H9 (cell line): Measurements from ENCODE around the gene NDUFA3. TPM values are rescaled to one million over a fixed set of nuclear protein-coding genes. Genes with fewer than 3 reads are reported as not detected.

Source experiments
- DNase-seq: peaks from one replicate; pipeline ENCODE4 v3.0.0-alpha.2; 2017
- H2AFZ ChIP-seq: one replicate; pipeline ENCODE4 v1.6.1; 2013; ENCODE audit warnings: mild to moderate bottlenecking, low read length, control low read depth, moderate library complexity
- H2AK5ac ChIP-seq: 2 replicates; pipeline ENCODE4 v1.6.1; 2013; ENCODE audit warnings: low read length, control low read depth, mixed read lengths; ENCODE audit not compliant: insufficient read length
- H2BK120ac ChIP-seq: one replicate; pipeline ENCODE4 v1.6.1; 2013; ENCODE audit warnings: low read depth, mild to moderate bottlenecking, low read length, control low read depth, inconsistent platforms; ENCODE audit not compliant: poor library complexity, severe bottlenecking
- H2BK12ac ChIP-seq: 2 replicates; pipeline ENCODE4 v1.6.1; 2013; ENCODE audit warnings: low read length, control low read depth, mixed read lengths, low read depth; ENCODE audit not compliant: insufficient read length
- H2BK15ac ChIP-seq: 2 replicates; pipeline ENCODE4 v1.6.1; 2013; ENCODE audit warnings: low read depth, low read length, control low read depth
- H2BK20ac ChIP-seq: one replicate; pipeline ENCODE4 v1.6.1; 2013; ENCODE audit warnings: low read depth, mild to moderate bottlenecking, low read length, control low read depth, inconsistent platforms; ENCODE audit not compliant: poor library complexity, severe bottlenecking
- H2BK5ac ChIP-seq: 2 replicates; pipeline ENCODE4 v1.6.1; 2013; ENCODE audit warnings: low read length, control low read depth, mixed read lengths; ENCODE audit not compliant: insufficient read length
- H3K14ac ChIP-seq: 2 replicates; pipeline ENCODE4 v1.6.1; 2013; ENCODE audit warnings: low read length, control low read depth; ENCODE audit not compliant: insufficient read depth
- H3K18ac ChIP-seq: 2 replicates; pipeline ENCODE4 v1.6.1; 2013; ENCODE audit warnings: low read depth, mild to moderate bottlenecking, mixed read lengths, low read length, control low read depth; ENCODE audit not compliant: insufficient read length
- H3K23ac ChIP-seq: 2 replicates; pipeline ENCODE4 v1.6.1; 2013; ENCODE audit warnings: low read length, control low read depth, mixed read lengths, low read depth; ENCODE audit not compliant: insufficient read length
- H3K23me2 ChIP-seq: 2 replicates; pipeline ENCODE4 v1.6.1; 2013; ENCODE audit warnings: low read depth, mild to moderate bottlenecking, mixed read lengths, low read length, control low read depth; ENCODE audit not compliant: insufficient read length, poor library complexity, severe bottlenecking
- H3K27ac ChIP-seq: 2 replicates; pipeline ENCODE4 v1.5.1; 2013; ENCODE audit warnings: low read length, control low read depth, mixed read lengths, low read depth; ENCODE audit not compliant: insufficient read length
- H3K27me3 ChIP-seq: 2 replicates; pipeline ENCODE4 v1.6.1; 2013; ENCODE audit warnings: low read length, control low read depth, inconsistent platforms; ENCODE audit not compliant: insufficient read depth
- H3K4ac ChIP-seq: 2 replicates; pipeline ENCODE4 v1.6.1; 2013; ENCODE audit warnings: low read depth, mild to moderate bottlenecking, control low read depth, inconsistent platforms, low read length, moderate library complexity
- H3K4me1 ChIP-seq: 2 replicates; pipeline ENCODE4 v1.6.1; 2013; ENCODE audit warnings: low read length, control low read depth, inconsistent platforms; ENCODE audit not compliant: insufficient read depth
- H3K4me2 ChIP-seq: 2 replicates; pipeline ENCODE4 v1.6.1; 2013; ENCODE audit warnings: low read length, control low read depth, mixed read lengths; ENCODE audit not compliant: insufficient read length, insufficient read depth
- H3K56ac ChIP-seq: 2 replicates; pipeline ENCODE4 v1.6.1; 2013; ENCODE audit warnings: low read depth, mild to moderate bottlenecking, mixed read lengths, low read length, control low read depth; ENCODE audit not compliant: insufficient read length
- H3K79me1 ChIP-seq: 2 replicates; pipeline ENCODE4 v1.6.1; 2013; ENCODE audit warnings: low read depth, mild to moderate bottlenecking, moderate library complexity, low read length, control low read depth, inconsistent platforms; ENCODE audit not compliant: insufficient read depth, poor library complexity, severe bottlenecking
- H3K79me2 ChIP-seq: 2 replicates; pipeline ENCODE4 v1.6.1; 2013; ENCODE audit warnings: low read length, control low read depth, inconsistent platforms; ENCODE audit not compliant: insufficient read depth
- H3K9ac ChIP-seq: 2 replicates; pipeline ENCODE4 v1.6.1; 2013; ENCODE audit warnings: low read length, control low read depth, mixed read lengths; ENCODE audit not compliant: insufficient read length; ENCODE audit errors: extremely low read depth
- H3K9me3 ChIP-seq: one replicate; pipeline ENCODE4 v1.6.1; 2013; ENCODE audit warnings: low read depth, low read length, inconsistent platforms; ENCODE audit not compliant: control insufficient read depth
- H3T11ph ChIP-seq: one replicate; pipeline ENCODE4 v1.6.1; 2013; ENCODE audit warnings: mild to moderate bottlenecking, low read length, control low read depth, inconsistent platforms
- H4K20me1 ChIP-seq: one replicate; pipeline ENCODE4 v1.6.1; 2013; ENCODE audit not compliant: control insufficient read depth, insufficient read length, insufficient read depth
- H4K5ac ChIP-seq: 2 replicates; pipeline ENCODE4 v1.6.1; 2013; ENCODE audit warnings: low read depth, mild to moderate bottlenecking, mixed read lengths, low read length, control low read depth; ENCODE audit not compliant: insufficient read length
- H4K8ac ChIP-seq: replicated peaks from 2 replicates; pipeline ENCODE4 v1.6.1; 2013; ENCODE audit warnings: low read length, control low read depth, mixed read lengths, low read depth; ENCODE audit not compliant: insufficient read length
- H4K91ac ChIP-seq: 2 replicates; pipeline ENCODE4 v1.6.1; 2013; ENCODE audit warnings: low read depth, mild to moderate bottlenecking, moderate library complexity, mixed read lengths, low read length, control low read depth; ENCODE audit not compliant: insufficient read length
- H3K27ac Mint-ChIP-seq, 3 experiments: 2 replicates in 2 of 3; 3 replicates in 1 of 3; pipeline ENCODE4 v1.8.0; 2020 to 2021; ENCODE audit warnings: mixed read lengths in 3 of 3, mild to moderate bottlenecking in 1 of 3, moderate library complexity in 1 of 3
- H3K27me3 Mint-ChIP-seq: 2 replicates; pipeline ENCODE4 v1.8.0; 2021; ENCODE audit warnings: low read depth, mild to moderate bottlenecking, moderate library complexity, mixed read lengths
- H3K36me3 Mint-ChIP-seq, 3 experiments: 2 replicates in 2 of 3; 3 replicates in 1 of 3; pipeline ENCODE4 v1.8.0; 2020 to 2021; ENCODE audit warnings: low read depth in 3 of 3, mixed read lengths in 3 of 3; ENCODE audit not compliant: insufficient read depth in 1 of 3
- H3K4me1 Mint-ChIP-seq, 2 experiments: 2 replicates each; pipeline ENCODE4 v1.8.0; 2020; ENCODE audit warnings: mixed read lengths in 2 of 2
- H3K4me3 Mint-ChIP-seq, 2 experiments: 2 replicates in 1 of 2; 3 replicates in 1 of 2; pipeline ENCODE4 v1.8.0; 2020 to 2021; ENCODE audit warnings: mild to moderate bottlenecking in 2 of 2, mixed read lengths in 2 of 2, moderate library complexity in 1 of 2
- H3K9me3 Mint-ChIP-seq, 2 experiments: 2 replicates in 1 of 2; 3 replicates in 1 of 2; pipeline ENCODE4 v1.8.0; 2020; ENCODE audit warnings: mild to moderate bottlenecking in 2 of 2, mixed read lengths in 2 of 2, moderate library complexity in 1 of 2
- CTCF ChIP-seq: fragments of 200-600 bp; sonication (generic); conservative IDR thresholded peaks from 3 replicates; pipeline ENCODE4 v1.8.0; 2021; ENCODE audit warnings: antibody characterized with exemption, mild to moderate bottlenecking
- WGBS: extraction: QIAGEN DNeasy Blood & Tissue Kit; methylation state at CpG from one replicate; pipeline ENCODE4 v1.1.7; 2013; ENCODE audit warnings: missing lambda C conversion rate, low lambda C conversion rate, mixed read lengths; ENCODE audit not compliant: insufficient read length; ENCODE audit errors: extremely low coverage; 5-methylcytosine and 5-hydroxymethylcytosine counted together
- total RNA-seq: library from RNA; stranded (reverse); gene quantifications from 2 replicates; pipeline ENCODE4 v1.2.1, GENCODE V29; 2021

NDUFA3 gene
- total RNA-seq, 1 experiment from 2014 or later: 174 TPM

DNA sequence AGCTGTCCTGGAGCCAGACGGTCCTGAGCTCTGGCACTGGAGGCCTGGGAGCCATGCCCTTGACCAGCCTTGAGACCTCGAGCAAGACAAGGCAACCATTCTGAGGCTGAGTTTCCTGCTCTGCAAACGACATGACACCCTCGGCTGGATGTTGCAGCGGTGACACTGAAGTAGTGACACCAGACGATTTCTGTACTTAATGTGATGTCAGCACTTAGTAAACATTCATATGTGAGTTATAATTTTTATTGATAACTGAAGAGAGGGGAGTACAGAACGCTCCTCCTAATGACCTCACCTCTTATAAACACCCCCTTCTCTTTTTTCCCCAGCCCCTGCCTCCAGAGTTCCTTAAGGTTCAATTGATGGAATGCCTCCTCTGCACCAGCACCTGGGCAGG is 5.8 kb downstream of the NDUFA3 start:
- Histone ChIP-seq H3K79me1 (peaks cover under 1% of the 10 kb centered on the region), H3K4me2 (no peak overlapping the region), H3K14ac (no peak overlapping the region), H3K4ac (no peak overlapping the region), H2AFZ (no peak overlapping the region), H2BK20ac (no peak overlapping the region), H3K79me2 (no peaks in the 10 kb centered on the region), H2BK12ac (no peak overlapping the region), H3K4me1 (no peaks in the 10 kb centered on the region), H2BK120ac (no peak overlapping the region), H4K20me1 (no peaks in the 10 kb centered on the region), H4K91ac (no peak overlapping the region), H4K8ac (no peak overlapping the region), H3K27me3 (no peaks in the 10 kb centered on the region), H3K9ac (no peak overlapping the region), H2BK5ac (no peak overlapping the region), H3K56ac (no peak overlapping the region), H3K9me3 (no peaks in the 10 kb centered on the region), H4K5ac (no peak overlapping the region), H3K23ac (no peak overlapping the region), H3K23me2 (peaks cover under 1% of the 10 kb centered on the region), H3K18ac (no peak overlapping the region), H2BK15ac (no peak overlapping the region), H2AK5ac (no peak overlapping the region), H3K27ac (no peak overlapping the region), H3T11ph (no peak overlapping the region)
- Mint-ChIP-seq H3K4me3 (no peak overlapping the region; a peak in 1 of 5 replicates), H3K4me1 (no peaks in the 10 kb centered on the region), H3K9me3 (peaks cover 0 to 2% of the 10 kb centered on the region in 2 experiments; a peak in 2 of 5 replicates), H3K27ac (no peak overlapping the region; a peak in 1 of 7 replicates), H3K27me3 (no peaks in the 10 kb centered on the region), H3K36me3 (peaks cover 42 to 68% (median 68%) of the 10 kb centered on the region in 3 experiments)
- DNase-seq: no peak
- no CpG with 5 or more reads among the region's 7 CpGs for WGBS
- no peak for TF ChIP-seq CTCF
